ENCODE data around the gene PLCG2. TPM values are rescaled to one million over a fixed set of nuclear protein-coding genes. Genes with fewer than 3 reads are reported as not detected.

Gene PLCG2
- total and polyA plus RNA-seq, 2 of the 8 experiments (the other 6 are each of a cell fraction or from before 2014, with no cell fraction given), result 6.1 to 6.9 TPM

- TF ChIP-seq E2F6 (IDR thresholded peaks at IDR 0.05) (no peak), ATF3 (IDR thresholded peaks at IDR 0.05; ENCODE audit: insufficient read depth, low read depth, low read length) (no peak), RFX5 (IDR thresholded peaks at IDR 0.05; ENCODE audit: borderline replicate concordance, low read depth, low read length) (no peak)
Observed at GRCh38 chr16:81779536-81780320, 637 bp downstream of the PLCG2 start (continued).
